ENCODE data around the gene KRTAP10-6.

DNA sequence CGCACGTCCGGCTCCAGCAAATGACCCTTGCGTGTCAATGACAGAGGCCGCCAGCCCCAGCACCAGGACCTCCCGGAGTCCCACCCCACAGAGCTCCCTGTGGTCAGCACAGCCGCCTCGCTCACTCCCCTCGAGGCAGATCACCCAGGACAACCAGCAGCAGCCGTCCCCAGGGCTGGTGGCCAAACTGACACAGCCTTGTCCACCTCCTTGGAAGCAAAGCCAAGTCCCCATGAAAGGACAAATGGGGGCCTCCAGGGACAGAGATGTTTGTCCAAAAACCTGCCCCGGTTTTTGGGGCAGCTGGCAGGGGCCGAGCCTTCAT, 47.0 kb upstream of the KRTAP10-6 start:
- TF ChIP-seq, protein P1, sequence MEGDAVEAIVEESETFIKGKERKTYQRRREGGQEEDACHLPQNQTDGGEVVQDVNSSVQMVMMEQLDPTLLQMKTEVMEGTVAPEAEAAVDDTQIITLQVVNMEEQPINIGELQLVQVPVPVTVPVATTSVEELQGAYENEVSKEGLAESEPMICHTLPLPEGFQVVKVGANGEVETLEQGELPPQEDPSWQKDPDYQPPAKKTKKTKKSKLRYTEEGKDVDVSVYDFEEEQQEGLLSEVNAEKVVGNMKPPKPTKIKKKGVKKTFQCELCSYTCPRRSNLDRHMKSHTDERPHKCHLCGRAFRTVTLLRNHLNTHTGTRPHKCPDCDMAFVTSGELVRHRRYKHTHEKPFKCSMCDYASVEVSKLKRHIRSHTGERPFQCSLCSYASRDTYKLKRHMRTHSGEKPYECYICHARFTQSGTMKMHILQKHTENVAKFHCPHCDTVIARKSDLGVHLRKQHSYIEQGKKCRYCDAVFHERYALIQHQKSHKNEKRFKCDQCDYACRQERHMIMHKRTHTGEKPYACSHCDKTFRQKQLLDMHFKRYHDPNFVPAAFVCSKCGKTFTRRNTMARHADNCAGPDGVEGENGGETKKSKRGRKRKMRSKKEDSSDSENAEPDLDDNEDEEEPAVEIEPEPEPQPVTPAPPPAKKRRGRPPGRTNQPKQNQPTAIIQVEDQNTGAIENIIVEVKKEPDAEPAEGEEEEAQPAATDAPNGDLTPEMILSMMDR (IDR thresholded peaks at IDR 0.05) = no peak
- TF ChIP-seq POLR2A (IDR thresholded peaks at IDR 0.05) = no peak

Measured in body of pancreas (tissue), 4 donors.